PFSK-1 (cell line): Measurements from ENCODE around the gene C16orf92.

Experiments
- FOXP2 ChIP-seq: optimal IDR thresholded peaks from 2 replicates; pipeline ENCODE3; 2011; ENCODE audit warnings: borderline replicate concordance, control low read depth, inconsistent platforms; ENCODE audit not compliant: insufficient read depth; ENCODE audit errors: extremely low read length, extremely low read depth
- POLR2AphosphoS5 ChIP-seq: IDR thresholded peaks from 2 replicates; pipeline ENCODE4 v1.6.1; 2012; ENCODE audit warnings: low read depth, mild to moderate bottlenecking, control low read depth, low read length, moderate library complexity
- REST ChIP-seq, 2 experiments: IDR thresholded peaks; 2 replicates each; pipeline versions ENCODE4 v1.6.1 to v1.8.0; 2011 to 2012; ENCODE audit warnings: low read depth in 2 of 2, low read length in 2 of 2, control low read depth in 1 of 2, inconsistent platforms in 1 of 2, mild to moderate bottlenecking in 1 of 2, moderate library complexity in 1 of 2; ENCODE audit not compliant: insufficient read depth in 1 of 2
- SIN3A ChIP-seq: IDR thresholded peaks from 2 replicates; pipeline ENCODE4 v1.6.1; 2012; ENCODE audit warnings: mild to moderate bottlenecking, low read length, moderate library complexity, borderline replicate concordance; ENCODE audit not compliant: insufficient read depth
- TAF1 ChIP-seq: IDR thresholded peaks from 2 replicates; pipeline ENCODE4 v1.6.1; 2012; ENCODE audit warnings: low read length, control low read depth, borderline replicate concordance; ENCODE audit not compliant: insufficient read depth

C16orf92 gene

GRCh38 chr16:30033270-30033669 lies 10.3 kb downstream of the C16orf92 start:
- TF ChIP-seq POLR2AphosphoS5 (no peak), REST (IDR thresholded peaks at IDR 0.05; ENCODE audit: insufficient read depth in 1 of 2, low read depth in 2 of 2, low read length in 2 of 2) (no peak)

- TF ChIP-seq REST (IDR thresholded peaks at IDR 0.05; ENCODE audit: insufficient read depth in 1 of 2, low read depth in 2 of 2, low read length in 2 of 2) (no peak), FOXP2 (no peak), TAF1 (no peak), POLR2AphosphoS5 (no peak), SIN3A (no peak)
Measured at GRCh38 chr16:30040221-30040620, 17.2 kb downstream of the C16orf92 start.

DNA sequence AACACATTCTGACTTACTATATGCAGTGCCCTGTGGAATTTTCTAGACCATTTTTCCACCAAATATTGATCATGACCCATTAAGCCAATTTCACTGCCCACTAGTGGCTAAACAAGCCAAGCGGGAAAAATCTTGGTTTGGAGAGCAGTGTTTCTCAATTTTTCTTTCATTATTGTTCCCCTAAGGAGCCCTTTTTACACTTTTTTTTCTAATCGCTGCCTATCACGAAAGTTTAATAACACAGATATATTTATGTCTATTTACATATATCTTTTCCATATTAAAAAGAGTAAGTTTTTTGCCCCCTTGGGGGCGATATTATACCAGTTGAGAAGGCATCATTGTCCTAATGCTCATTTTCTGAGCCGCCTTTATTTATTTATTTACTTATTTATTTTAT lies 18.8 kb downstream of the C16orf92 start:
- no peak for TF ChIP-seq POLR2AphosphoS5
- no peak for TF ChIP-seq SIN3A
- TF ChIP-seq REST (IDR thresholded peaks at IDR 0.05; ENCODE audit: insufficient read depth in 1 of 2, low read depth in 2 of 2, low read length in 2 of 2) = no peak
- TF ChIP-seq TAF1 = no peak
- no peak for TF ChIP-seq FOXP2

DNA sequence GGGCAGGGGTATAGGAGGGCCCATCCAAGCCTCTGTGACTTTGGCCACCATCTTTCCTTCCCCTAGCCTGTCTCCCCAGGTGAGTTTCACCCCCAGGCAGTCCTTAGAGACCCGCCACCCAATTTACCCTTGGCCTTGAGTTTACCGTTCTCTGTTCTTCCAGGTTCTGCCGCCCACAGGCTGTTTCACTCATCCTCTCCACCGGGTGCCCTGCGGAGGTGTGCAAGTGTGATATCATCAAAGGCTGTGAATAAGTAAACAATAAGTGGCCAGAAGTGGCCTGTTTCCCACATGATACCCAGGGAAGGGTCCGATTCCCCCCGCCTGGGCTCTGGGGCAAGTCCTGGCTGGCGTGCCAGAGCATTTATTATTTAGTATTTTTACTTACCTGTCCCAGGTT lies 23.2 kb downstream of the C16orf92 start:
- TF ChIP-seq TAF1 (no peak), POLR2AphosphoS5 (no peak), SIN3A (no peak), FOXP2 (no peak), REST (IDR thresholded peaks at IDR 0.05; ENCODE audit: insufficient read depth in 1 of 2, low read depth in 2 of 2, low read length in 2 of 2) (no peak)

GRCh38 chr16:30046588-30046987 lies 23.6 kb downstream of the C16orf92 start:
- TF ChIP-seq POLR2AphosphoS5 = no peak
- no peak for TF ChIP-seq FOXP2
- no peak for TF ChIP-seq TAF1
- no peak for TF ChIP-seq REST (IDR thresholded peaks at IDR 0.05; ENCODE audit: insufficient read depth in 1 of 2, low read depth in 2 of 2, low read length in 2 of 2)
- TF ChIP-seq SIN3A = no peak
